Suprapubic skin (tissue), 3 donors: Measurements from ENCODE around the gene IRF9.

Source experiments
- EP300 ChIP-seq: sonication (generic); formaldehyde crosslinking; IDR thresholded peaks from one replicate; pipeline ENCODE4 v1.6.1; 2017; ENCODE audit warnings: antibody characterized with exemption
- TF ChIP-seq, protein P1 (sequence below), 2 donors: fragments of 200-600 bp in 1 of 2; fragments of 450-650 bp in 1 of 2; sonication (generic) in 1 of 2; IDR thresholded peaks; one replicate each; pipeline ENCODE4 v1.5.1; 2016 to 2019; ENCODE audit warnings: antibody characterized with exemption in 2 of 2, mild to moderate bottlenecking in 1 of 2, moderate library complexity in 1 of 2

DNA sequence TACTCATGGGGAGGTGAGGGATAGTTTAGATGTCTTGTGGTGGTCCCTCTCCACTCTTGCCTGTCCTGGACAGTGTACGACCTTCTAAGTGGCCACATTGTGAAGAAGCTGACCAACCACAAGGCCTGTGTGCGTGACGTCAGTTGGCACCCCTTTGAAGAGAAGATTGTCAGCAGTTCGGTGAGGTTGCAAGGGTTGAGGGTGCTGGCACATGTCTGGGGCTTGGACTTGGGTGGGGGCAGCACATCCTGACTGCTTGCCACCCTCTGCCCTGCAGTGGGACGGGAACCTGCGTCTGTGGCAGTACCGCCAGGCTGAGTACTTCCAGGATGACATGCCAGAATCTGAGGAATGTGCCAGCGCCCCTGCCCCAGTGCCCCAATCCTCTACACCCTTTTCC is 38.2 kb upstream of the IRF9 start:
- TF ChIP-seq, protein P1, sequence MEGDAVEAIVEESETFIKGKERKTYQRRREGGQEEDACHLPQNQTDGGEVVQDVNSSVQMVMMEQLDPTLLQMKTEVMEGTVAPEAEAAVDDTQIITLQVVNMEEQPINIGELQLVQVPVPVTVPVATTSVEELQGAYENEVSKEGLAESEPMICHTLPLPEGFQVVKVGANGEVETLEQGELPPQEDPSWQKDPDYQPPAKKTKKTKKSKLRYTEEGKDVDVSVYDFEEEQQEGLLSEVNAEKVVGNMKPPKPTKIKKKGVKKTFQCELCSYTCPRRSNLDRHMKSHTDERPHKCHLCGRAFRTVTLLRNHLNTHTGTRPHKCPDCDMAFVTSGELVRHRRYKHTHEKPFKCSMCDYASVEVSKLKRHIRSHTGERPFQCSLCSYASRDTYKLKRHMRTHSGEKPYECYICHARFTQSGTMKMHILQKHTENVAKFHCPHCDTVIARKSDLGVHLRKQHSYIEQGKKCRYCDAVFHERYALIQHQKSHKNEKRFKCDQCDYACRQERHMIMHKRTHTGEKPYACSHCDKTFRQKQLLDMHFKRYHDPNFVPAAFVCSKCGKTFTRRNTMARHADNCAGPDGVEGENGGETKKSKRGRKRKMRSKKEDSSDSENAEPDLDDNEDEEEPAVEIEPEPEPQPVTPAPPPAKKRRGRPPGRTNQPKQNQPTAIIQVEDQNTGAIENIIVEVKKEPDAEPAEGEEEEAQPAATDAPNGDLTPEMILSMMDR (IDR thresholded peaks at IDR 0.05): no peak
- no peak for TF ChIP-seq EP300
